ENCODE results near the gene PAK4. TPM values are rescaled to one million over a fixed set of nuclear protein-coding genes. Genes with fewer than 3 reads are reported as not detected.

Gene PAK4
- total and polyA plus RNA-seq, 3 donors from 2014 or later, result 61.0 to 88.3 (median 84.3) TPM

GRCh38 chr19:39154629-39155100 is 29.1 kb downstream of the PAK4 start:
- Histone ChIP-seq H3K27ac (no peak overlapping the region), H3K36me3 (ENCODE audit: low read depth, missing control alignments) (no peaks in the 10 kb centered on the region), H3K9me3 (no peaks in the 10 kb centered on the region), H3K4me1 (peaks cover 16% of the 10 kb centered on the region), H3K27me3 (no peaks in the 10 kb centered on the region), H3K4me3 (no peak overlapping the region)
- WGBS, 2 donors, result 78 to 80% methylated on average over 10 to 11 of the region's 11 CpGs
- no peak for DNase-seq
- intact Hi-C loops (cut with DNase I; ENCODE audit: low total_unique reads), result no loop called here
- TF ChIP-seq CTCF (IDR thresholded peaks at IDR 0.05) (no peak), POLR2A (IDR thresholded peaks at IDR 0.05) (no peak)

GRCh38 chr19:39155114-39155700 is 29.6 kb downstream of the PAK4 start:
- intact Hi-C loops (cut with DNase I; ENCODE audit: low total_unique reads), result no loop called here
- peaks cover 21% of the 10 kb centered on the region for H3K4me1 ChIP-seq
- no peak for TF ChIP-seq POLR2A (IDR thresholded peaks at IDR 0.05)
- no peak for TF ChIP-seq CTCF (IDR thresholded peaks at IDR 0.05)
- H3K36me3 ChIP-seq (ENCODE audit: low read depth, missing control alignments), result no peaks in the 10 kb centered on the region
- H3K27ac ChIP-seq, result no peak overlapping the region
- DNase-seq, result no peak
- H3K27me3 ChIP-seq, result no peaks in the 10 kb centered on the region
- H3K4me3 ChIP-seq, result no peak overlapping the region
- 80 to 87% methylated on average over 6 to 11 of the region's 11 CpGs for WGBS, 2 donors
- no peaks in the 10 kb centered on the region for H3K9me3 ChIP-seq

- Histone ChIP-seq H3K4me3 (no peak overlapping the region), H3K9me3 (no peaks in the 10 kb centered on the region), H3K36me3 (ENCODE audit: low read depth, missing control alignments) (no peaks in the 10 kb centered on the region), H3K4me1 (peaks cover 26% of the 10 kb centered on the region), H3K27me3 (no peaks in the 10 kb centered on the region), H3K27ac (no peak overlapping the region)
- DNase-seq, result no peak
- WGBS, 2 donors, result 83 to 84% methylated on average over 14 to 15 of the region's 15 CpGs
- TF ChIP-seq POLR2A (IDR thresholded peaks at IDR 0.05) (no peak), CTCF (IDR thresholded peaks at IDR 0.05) (no peak)
- intact Hi-C loops (cut with DNase I; ENCODE audit: low total_unique reads), result no loop called here
Measured at GRCh38 chr19:39155741-39156140, 30.2 kb downstream of the PAK4 start.

GRCh38 chr19:39156326-39157230 is 31.0 kb downstream of the PAK4 start:
- no peak overlapping the region for H3K27ac ChIP-seq
- no peaks in the 10 kb centered on the region for H3K9me3 ChIP-seq
- TF ChIP-seq CTCF (IDR thresholded peaks at IDR 0.05) (no peak), POLR2A (IDR thresholded peaks at IDR 0.05) (no peak)
- H3K4me1 ChIP-seq, result peaks cover 29% of the 10 kb centered on the region
- H3K27me3 ChIP-seq, result no peaks in the 10 kb centered on the region
- H3K36me3 ChIP-seq (ENCODE audit: low read depth, missing control alignments), result no peaks in the 10 kb centered on the region
- H3K4me3 ChIP-seq, result no peak overlapping the region
- no peak for DNase-seq
- intact Hi-C loops (cut with DNase I; ENCODE audit: low total_unique reads), result no loop called here
- WGBS, 2 donors, result 59 to 65% methylated on average over 13 to 24 of the region's 24 CpGs
